ENCODE data around the gene PIGU.
"Not testable (repeated sequence)": the region's sequence is repeated elsewhere in the genome, so short reads cannot be mapped to it uniquely, and the experiment has no call there.

The PIGU gene

GRCh38 chr20:34535301-34535840, 141.5 kb downstream of the PIGU start:
- no peak for DNase-seq (ENCODE audit: low read depth in 2 of 2)

- no peak for DNase-seq (ENCODE audit: low read depth in 2 of 2)
Measured at GRCh38 chr20:34534391-34535165, 142.3 kb downstream of the PIGU start.

GRCh38 chr20:34532756-34533155, 144.1 kb downstream of the PIGU start:
- DNase-seq (ENCODE audit: low read depth in 2 of 2), result no peak

GRCh38 chr20:34532320-34532719, 144.6 kb downstream of the PIGU start:
- DNase-seq (ENCODE audit: low read depth in 2 of 2), result no peak

GRCh38 chr20:34531608-34532265, 145.2 kb downstream of the PIGU start:
- no peak for DNase-seq (ENCODE audit: low read depth in 2 of 2)

- no peak for DNase-seq (ENCODE audit: low read depth in 2 of 2)
Measured at GRCh38 chr20:34530342-34530741, 146.6 kb downstream of the PIGU start.

GRCh38 chr20:34529742-34530141, 147.2 kb downstream of the PIGU start:
- no peak for DNase-seq (ENCODE audit: low read depth in 2 of 2)

- no peak for DNase-seq (ENCODE audit: low read depth in 2 of 2)
Measured at GRCh38 chr20:34528921-34529297, 148.0 kb downstream of the PIGU start.

- no peak for DNase-seq (ENCODE audit: low read depth in 2 of 2)
Measured at GRCh38 chr20:34527016-34527415, 149.9 kb downstream of the PIGU start.

- no peak for DNase-seq (ENCODE audit: low read depth in 2 of 2)
Measured at GRCh38 chr20:34526466-34526865, 150.4 kb downstream of the PIGU start.

GRCh38 chr20:34525709-34526416, 151.0 kb downstream of the PIGU start:
- DNase-seq (ENCODE audit: low read depth in 2 of 2), result no peak

- no peak for DNase-seq (ENCODE audit: low read depth in 2 of 2)
Measured at GRCh38 chr20:34525342-34525708, 151.6 kb downstream of the PIGU start.

- no peak for DNase-seq (ENCODE audit: low read depth in 2 of 2)
Measured at GRCh38 chr20:34524426-34524825, 152.5 kb downstream of the PIGU start.

- peak; percentile 33 to 37 for DNase-seq (ENCODE audit: low read depth in 2 of 2)
Measured at GRCh38 chr20:34522969-34523871, 153.7 kb downstream of the PIGU start.

- DNase-seq (ENCODE audit: low read depth in 2 of 2), result not testable (repeated sequence)
Measured at GRCh38 chr20:34519841-34520240, 157.1 kb downstream of the PIGU start.

- DNase-seq (ENCODE audit: low read depth in 2 of 2), result not testable (repeated sequence)
Measured at GRCh38 chr20:34518863-34519262, 158.0 kb downstream of the PIGU start.

- no peak for DNase-seq (ENCODE audit: low read depth in 2 of 2)
Measured at GRCh38 chr20:34517114-34517505, 159.8 kb downstream of the PIGU start.

GRCh38 chr20:34516247-34517113, 160.4 kb downstream of the PIGU start, which contains the start of gene DYNLRB1:
Gene DYNLRB1, plus strand, starts transcription at chr20:34516422. Its CDS starts 37 bp downstream, at chr20:34516459.
- peak; percentile 94 for DNase-seq (ENCODE audit: low read depth in 2 of 2)

GRCh38 chr20:34515484-34516246, 161.2 kb downstream of the PIGU start:
- peak; percentile 49 to 61 for DNase-seq (ENCODE audit: low read depth in 2 of 2)
